ENCODE measurements around the gene PTGFRN.

Gene PTGFRN

DNA sequence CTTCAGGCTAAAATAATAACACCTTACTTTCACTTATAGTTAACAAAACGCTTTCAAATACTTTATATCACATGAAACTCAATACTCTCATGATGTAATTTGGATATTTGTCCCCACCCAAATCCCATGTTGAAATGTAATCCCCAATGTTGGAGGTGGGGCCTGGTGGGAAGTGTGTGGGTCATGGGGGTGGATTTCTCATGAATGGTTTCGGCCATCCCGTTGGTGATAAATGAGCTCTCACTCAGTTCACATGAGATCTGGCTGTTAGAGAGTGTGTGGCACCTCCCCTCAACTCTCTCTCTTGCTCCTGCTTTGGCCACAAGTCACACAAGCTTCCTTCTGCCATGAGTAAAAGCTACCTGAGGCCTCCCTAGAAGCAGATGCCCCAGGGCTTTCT is 22.5 kb upstream of the PTGFRN start:
- DNase-seq (ENCODE audit: low spot score): no peak

DNA sequence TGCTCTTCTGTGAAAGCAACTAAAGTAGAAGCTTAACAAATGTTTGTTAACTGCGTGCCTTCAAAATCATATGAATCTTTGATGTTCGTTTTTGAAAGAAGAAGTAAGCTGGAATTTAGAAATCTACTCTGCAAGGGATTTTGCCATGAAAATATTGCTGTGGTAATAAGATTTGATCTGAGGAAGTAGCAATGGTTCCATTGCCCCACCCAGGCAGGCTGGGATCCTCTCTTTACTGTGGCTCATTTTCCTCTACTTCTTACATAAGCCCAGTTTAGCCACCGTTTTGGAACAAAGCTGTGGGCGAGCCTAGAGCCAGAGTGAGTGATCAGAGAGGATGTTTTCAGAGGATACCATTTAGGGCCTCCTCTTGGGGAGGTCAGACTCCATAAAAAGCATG is 20.3 kb upstream of the PTGFRN start:
- no peak for DNase-seq (ENCODE audit: low spot score)

DNA sequence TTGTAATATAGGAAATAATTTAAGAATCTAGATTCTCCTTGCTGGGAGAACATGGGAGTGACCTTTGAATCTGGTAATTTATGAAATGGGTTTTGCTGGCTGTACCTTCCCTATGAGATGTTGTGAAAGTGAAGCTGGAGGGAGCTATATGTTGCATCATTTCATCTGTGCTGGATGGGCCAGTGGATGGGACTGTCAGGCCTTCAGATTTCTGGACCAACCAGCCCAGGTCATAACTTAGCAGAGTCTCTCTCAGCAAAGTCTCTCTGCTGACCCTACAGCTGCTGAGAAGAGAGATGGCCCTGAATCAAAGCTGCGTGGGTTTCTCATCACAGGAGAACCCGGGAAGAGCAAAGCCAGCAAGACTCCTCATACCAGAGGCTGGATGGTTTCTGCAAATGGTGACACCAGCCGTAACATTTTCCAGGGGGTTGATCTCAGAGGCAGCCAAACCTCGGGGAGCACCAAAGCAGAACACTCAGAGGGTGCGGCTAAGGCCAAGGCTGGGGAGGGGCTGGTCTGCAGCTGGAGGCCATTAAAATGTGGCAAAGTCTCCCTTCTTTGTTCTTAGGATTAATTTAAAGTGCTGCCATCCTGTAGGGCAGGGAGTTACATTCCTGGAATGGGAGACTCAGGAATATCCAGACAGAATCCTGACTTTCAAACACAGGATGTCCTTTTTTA is 18.2 kb upstream of the PTGFRN start:
- no peak for DNase-seq (ENCODE audit: low spot score)

DNA sequence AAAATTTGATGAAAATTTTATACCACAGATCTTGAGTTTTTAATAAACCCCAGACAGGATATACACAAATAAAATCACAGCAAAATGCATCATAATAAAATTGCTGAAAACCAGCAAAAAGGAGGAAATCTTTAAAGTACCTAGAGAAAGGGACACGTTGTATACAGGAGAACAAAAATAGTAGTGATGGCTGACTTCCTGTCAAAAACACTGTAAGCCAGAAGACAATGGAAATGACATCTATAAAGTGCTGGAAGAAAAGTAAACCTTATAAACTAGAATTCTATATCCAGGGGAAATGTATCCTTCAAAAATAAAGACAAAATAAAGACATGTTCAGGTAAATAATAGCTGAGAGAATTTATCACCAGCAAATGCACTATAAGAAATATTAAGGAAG is 14.6 kb upstream of the PTGFRN start:
- DNase-seq (ENCODE audit: low spot score): no peak

DNA sequence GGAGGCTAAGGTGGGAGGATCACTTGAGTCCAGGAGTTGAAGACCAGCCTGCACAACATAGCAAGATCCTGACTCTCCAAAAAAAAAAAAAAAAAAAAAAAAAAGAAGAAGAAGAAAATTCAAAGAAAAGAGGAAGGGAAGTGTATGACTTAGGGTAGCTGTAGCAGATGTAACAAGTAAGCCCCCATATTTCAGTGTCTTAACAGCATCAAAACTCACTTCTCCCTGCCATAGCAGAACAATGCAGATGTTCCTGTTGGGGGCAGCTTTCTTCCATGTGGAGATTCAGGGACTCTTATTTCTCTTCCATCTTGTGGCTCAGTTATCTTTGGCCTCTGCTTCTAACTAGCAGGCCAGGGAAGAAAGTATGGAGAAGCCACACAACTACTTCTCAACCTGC is 10.2 kb upstream of the PTGFRN start:
- DNase-seq (ENCODE audit: low spot score): no peak

DNA sequence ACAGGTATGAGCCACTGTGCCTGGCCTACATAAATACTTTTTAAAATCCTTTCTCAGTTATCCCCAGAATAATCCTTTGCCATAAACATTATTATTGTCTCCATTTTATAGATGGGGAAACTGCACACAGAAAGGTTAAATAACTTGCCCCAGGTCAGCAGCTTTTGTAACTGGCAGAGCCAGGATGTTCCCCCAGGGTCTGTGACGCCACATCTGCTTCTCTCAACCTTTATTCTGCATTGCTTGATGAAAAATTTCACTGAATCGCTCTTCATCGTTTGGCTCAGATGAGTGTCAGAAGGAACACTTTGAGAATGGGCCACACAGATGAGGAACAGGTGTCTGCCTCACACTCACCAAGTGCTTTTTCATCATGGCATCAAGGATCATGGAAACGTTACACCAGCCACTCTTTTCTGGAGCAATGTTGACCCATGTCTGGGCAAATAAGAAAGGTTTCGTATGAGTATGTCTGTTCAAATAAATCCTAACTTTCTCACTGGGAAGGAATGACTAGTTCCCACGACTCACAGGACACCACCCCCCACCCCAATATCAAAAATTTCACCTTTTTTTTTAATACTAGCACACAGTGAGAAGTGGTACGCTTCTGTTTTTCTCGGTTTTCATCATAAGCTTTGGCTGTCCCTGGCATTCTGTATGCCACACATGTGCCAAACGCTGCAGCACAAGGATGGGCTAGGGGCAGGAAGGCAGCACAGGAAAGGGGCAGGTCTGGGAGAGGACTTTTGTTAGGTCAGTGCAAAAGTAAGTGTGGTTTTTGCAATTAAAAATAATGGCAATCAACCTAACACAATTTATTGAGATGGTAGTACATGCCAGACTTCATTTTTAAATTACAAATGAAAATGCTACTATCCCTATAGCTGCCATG is 9.0 kb upstream of the PTGFRN start:
- DNase-seq (ENCODE audit: low spot score): no peak

DNA sequence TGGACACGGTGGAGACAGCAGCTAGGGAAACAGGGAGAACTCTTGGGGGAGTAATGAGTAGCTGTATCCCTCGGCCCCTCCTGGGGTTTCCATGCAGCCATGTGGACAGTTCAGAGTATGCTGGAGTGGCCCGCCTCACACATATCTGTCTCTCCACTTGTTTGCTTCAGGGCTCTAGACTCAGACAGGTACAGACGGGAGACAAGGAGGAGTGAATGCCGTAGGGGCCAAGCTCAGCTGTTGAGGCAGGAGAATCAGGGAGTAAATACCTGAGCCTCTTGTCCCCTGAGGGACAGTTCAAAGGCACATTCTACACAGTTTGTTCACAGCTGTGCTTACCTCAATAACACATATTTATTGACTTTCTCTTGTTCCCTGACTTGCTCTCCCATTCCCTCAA is 7.7 kb upstream of the PTGFRN start:
- DNase-seq (ENCODE audit: low spot score): no peak

DNA sequence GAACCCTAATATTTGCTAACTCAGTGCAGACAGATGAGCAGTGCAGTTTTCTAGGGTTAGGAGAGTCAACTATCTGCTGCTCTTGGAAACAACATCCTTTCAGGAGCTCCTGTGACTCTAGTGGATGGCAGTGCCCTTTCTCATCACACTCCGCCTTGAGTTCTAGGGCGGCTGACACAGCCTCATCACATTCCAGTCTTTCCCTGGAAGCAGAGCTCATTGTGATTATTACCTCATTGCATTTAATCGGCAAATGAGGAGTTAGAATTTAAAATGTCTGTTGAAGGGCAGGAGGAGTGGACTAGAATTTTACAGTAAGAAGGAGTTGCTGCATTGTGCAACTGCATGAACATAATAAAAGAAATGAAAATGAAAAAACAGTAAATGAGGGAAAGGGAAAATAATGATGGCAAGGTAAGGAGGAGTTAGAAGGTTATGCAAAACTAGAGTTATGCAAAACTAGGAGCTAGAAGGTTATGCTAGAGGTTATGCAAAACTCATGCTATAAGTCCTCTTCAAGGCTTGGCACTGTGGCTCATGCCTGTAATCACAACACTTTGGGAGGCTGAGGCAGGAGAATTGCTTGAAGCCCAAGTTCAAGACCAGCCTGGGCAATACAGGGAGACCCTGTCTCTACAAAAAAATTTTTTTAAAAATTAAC is 6.9 kb upstream of the PTGFRN start:
- DNase-seq (ENCODE audit: low spot score): no peak

DNA sequence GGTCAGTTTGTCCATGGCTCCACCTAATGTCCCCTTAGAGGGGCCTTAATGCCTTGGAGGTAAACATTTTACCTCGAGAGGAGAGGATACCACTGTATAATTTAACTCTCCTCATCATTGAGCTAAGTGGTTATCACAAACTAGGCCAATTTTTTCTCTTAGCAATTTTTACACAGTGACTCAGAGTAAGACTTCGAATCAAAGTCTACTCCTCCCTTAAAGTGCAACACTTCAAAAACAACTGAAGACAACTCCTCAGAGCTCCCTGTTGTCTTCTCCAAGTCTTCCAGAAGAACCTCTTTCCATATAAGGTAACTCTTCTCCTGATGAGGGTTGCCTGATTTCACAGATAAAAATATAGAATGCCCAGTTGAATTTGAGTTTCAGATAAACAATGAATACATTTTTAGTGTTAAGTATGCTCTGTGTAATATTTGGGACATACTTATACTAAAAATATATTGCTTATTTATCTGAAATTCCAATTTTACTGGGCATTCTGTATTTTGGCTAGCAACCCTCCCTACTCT is 4.9 kb upstream of the PTGFRN start:
- no peak for DNase-seq (ENCODE audit: low spot score)

DNA sequence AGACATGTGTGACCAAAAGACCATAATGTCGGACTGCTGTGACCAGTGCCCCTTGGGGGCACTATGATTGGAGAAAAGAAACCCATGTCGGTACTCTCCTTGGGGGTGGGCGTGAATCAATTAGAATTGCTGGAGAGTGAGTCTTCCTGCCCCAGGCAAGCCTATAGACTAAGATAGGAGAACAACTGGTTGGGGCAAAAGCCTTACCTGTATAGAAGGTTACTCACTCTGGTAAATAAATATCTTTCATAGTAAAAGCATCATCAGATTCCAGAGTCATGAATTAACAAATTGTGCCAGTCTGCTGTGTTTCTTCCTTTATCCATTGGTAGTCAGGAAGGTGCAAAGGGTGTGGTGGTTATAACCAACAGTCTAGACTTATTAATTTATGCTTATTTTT is 2.9 kb upstream of the PTGFRN start:
- no peak for DNase-seq (ENCODE audit: low spot score)

DNA sequence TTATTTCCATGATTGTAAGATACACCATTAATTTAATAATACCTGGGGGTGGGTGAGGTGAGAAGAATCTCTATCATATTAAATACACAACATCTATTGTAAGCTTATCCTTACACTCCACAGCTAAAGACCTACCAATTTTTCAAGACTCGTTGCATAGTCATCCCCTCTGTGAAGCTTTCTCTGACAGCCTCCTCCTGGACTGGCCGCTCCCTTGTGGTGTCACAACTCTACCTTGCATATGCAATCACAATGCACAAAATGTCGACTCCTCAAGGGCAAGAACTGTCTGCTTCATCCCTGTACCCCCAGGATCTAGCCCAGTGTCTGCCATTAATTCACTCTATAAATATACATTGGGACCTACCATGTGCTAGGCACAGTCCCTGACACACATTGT is 2.4 kb upstream of the PTGFRN start:
- no peak for DNase-seq (ENCODE audit: low spot score)

DNA sequence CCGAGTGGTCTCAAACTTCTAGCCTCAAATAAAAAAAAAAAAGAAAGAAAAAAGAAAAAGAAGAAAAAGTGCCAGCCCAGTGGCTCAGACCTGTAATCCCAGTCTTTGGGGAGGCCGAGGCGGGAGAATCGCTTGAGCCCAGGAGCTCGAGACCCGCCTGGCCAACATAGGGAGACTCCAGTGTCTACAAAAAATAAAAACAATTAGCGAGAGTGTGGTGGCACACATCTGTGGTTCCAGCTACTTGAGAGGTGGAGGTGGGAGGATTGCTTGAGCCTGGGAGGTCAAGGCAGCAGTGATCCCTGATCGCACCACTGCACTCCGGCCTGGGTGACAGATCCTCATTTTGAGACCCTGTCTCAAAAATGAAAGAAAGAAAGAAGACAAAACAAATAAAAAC is 1.4 kb upstream of the PTGFRN start:
- DNase-seq (ENCODE audit: low spot score): no peak

DNA sequence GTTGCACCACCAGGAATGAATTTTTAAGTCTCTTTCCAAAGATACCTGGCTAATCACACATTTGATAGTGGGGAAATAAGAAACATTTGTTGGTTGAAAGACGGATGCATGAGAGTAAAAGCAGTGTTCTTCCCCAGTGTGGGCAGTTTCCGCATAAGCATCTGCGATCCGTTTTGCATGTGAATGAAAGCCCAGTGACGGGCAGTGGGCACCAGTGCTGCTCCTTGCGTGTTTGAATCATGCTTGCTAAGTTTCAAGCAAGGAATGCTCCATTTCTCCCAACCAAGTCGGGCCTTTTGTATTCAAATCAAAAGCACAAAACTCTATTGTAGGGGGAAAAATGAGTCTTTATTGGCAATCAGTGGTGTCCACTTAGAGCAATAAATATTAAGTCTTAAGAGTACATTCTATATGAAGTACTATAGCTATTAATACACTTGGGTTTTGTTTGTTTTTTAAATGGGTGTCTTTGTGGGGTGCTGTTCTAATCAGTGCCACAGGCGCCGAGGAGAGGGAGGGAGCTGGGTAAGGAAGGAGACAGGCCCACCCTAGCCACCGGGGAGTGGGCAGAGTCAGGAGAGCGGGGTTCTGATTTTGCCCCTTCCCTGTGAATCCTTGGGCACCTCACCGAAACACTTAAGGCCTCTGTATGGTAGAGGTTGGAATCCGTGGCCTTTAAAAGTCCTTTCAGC is 750 bp upstream of the PTGFRN start:
- no peak for DNase-seq (ENCODE audit: low spot score)

DNA sequence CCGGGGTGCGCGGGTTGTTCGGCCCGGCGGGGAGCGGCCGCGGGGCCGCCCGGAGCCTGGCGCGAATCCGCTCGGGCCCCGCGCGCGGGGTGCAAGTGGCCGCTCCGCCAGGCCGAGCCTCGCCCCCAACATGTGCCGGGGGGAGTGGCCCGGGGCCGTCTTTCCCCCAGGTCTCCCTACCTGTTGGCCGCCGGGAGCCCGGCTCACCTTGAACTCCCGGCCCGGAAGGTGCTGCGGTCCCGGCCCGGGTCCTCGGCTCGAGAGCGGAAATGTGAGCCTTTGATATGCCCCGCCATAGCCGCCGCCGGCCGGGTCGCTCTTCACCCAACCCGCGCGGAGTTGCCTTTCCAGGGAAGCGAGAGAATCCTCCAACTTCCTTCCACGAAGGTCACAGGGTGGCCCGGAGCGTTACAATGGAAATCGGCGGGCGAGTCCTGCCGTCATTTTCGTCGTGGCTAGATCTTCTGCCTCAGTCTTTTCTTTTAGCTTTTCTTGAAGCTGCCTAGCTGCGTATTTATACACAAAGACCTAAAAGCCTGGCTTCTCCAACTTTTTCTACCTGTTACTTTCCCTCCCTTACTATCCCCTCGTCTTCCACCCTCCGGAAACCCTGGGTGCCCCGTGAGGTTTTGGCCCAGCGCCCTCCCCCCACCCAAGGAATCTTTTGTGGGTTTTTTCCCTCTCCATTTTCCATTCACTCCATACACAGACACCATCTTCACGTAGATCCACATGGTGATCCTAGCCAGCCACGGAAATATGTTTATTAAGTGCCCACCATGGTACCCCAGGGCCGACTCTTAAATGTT is 867 bp downstream of the PTGFRN start:
- DNase-seq (ENCODE audit: low spot score): no peak

DNA sequence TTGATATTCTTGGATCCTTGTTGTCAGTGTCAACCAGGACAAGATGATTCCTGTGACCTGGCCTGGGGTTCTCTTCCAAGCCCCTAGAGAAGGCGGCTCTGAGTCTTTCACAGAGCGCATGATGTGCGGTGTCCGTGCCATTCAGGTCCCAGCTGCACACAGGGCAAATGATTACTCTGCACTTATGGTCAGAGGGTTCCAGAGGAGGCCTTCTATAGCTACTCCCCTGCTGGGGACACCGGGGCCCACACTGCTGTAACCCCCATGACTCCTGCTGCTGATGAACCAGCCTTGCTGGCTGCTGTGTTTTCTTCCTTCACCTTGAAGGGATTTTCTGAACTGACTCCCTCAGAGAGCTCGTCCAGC is 1.5 kb downstream of the PTGFRN start:
- DNase-seq (ENCODE audit: low spot score): peak; percentile 9

DNA sequence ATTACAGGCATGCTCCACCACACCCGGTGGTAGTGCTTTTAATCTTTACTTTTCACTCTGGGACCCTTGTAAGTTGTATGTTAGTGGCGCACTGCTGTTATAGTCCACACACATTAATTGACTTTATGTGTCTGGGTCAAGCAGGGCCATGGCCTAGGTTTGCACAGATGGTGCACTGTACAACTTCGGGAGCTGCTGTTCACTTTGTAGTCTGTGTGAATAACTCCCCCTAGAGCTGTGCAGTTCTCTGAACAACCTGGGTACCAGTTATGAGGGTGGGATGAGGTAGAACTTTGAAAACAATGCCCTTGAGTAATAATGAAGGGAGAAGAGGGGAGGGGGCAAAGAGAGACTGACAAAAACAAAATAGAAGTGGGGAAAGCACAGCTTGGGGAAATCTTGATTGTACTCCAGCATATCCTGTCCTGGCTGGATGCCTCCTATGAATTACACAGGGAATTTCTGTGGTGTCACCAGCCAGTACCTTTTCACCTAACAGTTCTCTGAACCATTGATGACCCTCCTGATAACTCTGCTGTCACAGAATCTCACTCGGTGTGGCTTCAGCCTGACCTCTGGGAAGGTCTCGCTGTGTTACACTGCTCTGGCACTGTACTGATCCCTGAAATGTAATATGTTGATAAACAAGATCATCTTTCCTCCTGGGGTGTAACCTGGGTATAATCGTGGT is 2.2 kb downstream of the PTGFRN start:
- no peak for DNase-seq (ENCODE audit: low spot score)

DNA sequence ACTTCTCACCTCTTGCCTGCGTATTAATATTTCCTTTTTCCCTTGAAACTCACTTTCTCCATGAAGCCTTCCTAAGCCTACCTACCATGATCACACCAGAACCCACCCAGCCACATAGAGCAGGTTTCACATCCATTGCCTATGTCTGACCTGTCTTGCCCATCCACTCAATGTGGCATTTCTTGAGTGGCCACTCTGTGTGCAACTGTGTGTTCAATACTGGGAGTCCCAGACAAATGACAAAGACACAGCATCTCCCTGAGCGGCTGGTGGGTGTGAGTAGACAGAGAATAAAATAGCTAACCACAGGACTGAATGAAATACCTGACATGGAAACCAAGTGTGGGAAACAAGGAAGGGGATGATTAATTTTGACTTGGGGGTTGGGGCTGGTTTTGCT is 3.1 kb downstream of the PTGFRN start:
- no peak for DNase-seq (ENCODE audit: low spot score)

DNA sequence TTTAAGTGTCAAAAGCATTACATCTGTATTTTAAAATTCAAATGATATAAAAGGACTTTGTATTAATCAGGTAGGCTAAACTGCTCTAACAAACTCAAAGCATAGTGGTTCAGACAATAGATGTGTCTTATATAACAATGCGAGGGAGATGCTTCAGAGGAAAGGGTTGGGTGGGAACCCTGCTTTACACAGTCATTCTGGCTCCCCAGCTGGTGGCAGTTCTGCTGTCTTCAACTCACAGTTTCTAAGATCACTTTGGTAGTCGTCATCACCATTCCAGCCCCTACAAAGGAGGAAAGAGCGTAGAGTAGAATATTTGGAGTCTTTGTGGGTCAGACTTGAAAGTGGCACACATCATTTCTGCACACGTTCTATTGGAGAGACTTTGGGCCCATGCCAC is 4.2 kb downstream of the PTGFRN start:
- no peak for DNase-seq (ENCODE audit: low spot score)

DNA sequence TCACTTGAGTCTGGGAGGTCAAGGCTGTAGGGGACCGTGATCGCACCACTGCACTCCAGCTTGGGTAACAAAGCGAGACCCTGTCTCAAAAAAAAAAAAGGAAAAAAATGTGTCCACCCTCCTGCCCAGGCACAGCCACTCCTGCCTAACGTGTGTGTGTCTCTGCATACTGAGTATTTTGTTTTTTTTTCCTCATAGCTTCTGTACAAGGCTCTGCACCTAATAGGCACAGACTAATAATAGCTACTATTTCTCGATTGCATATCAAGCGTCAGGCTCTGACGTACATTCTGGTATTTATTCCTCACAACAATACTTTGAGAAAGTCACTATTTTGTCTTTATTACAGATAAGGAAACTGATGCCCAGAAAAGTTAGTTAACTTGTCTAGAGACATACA is 5.0 kb downstream of the PTGFRN start:
- DNase-seq (ENCODE audit: low spot score): no peak

DNA sequence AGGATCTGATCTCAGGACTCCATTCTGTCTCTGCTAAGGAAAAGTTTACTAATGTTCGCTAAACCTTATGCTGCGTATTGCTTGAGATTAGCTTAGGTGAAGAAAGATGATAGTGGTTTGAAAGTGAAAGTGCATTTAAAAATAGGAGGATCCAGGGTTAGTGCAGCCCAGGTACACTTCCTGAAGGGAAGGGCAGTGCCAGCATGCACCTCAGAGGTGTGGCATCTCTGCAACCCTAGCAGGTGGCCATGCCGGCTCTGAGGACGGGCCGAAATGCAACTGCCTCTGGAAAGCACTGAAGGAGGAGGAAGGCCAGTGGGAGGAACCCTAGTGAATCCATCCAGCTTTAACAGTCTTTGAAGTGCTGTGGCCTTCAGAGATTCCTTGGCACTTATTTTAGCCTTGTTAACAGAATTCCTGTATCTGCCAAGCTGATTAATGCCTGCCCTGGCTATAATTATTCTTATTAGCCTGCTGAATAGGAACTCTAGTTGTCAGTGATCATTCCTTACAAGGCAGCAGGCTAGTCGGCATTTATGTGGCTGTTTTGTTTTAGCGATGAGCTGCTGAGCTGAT is 5.5 kb downstream of the PTGFRN start:
- DNase-seq (ENCODE audit: low spot score): no peak
